HepG2 (cell line): ENCODE data around the gene FBXL4.

Experiments used
- FOSL1 ChIP-seq: sonication (generic); formaldehyde crosslinking; IDR thresholded peaks from 2 replicates; pipeline ENCODE4 v1.9.0; 2021; ENCODE audit warnings: missing genetic modification reagents, borderline replicate concordance
- JUNB ChIP-seq: sonication (generic); formaldehyde crosslinking; IDR thresholded peaks from 2 replicates; pipeline ENCODE4 v1.8.0; 2022; ENCODE audit warnings: missing genetic modification reagents, mild to moderate bottlenecking, borderline replicate concordance
- MEIS1 ChIP-seq: sonication (generic); formaldehyde crosslinking; IDR thresholded peaks from 2 replicates; pipeline ENCODE4 v1.9.0; 2021; ENCODE audit warnings: mild to moderate bottlenecking, missing genetic modification reagents, moderate library complexity, borderline replicate concordance
- NR0B2 ChIP-seq: sonication (generic); formaldehyde crosslinking; IDR thresholded peaks from 2 replicates; pipeline ENCODE4 v1.4.0; 2020; ENCODE audit warnings: mild to moderate bottlenecking, missing genetic modification reagents
- POLR2A ChIP-seq, 2 experiments: IDR thresholded peaks; 2 replicates each; pipeline ENCODE4 v1.6.1; 2011; ENCODE audit warnings: low read depth in 2 of 2, low read length in 2 of 2, mild to moderate bottlenecking in 1 of 2, moderate library complexity in 1 of 2; ENCODE audit not compliant: insufficient read depth in 1 of 2
- POLR2AphosphoS5 ChIP-seq: IDR thresholded peaks from 2 replicates; pipeline ENCODE4 v1.6.1; 2012; ENCODE audit warnings: low read depth, low read length
- RBM22 ChIP-seq: fragments of 200-400 bp; formaldehyde crosslinking; optimal IDR thresholded peaks from 2 replicates; pipeline ENCODE3; 2017; ENCODE audit warnings: mild to moderate bottlenecking, low read length, moderate library complexity
- TAF1 ChIP-seq: sonication (generic); formaldehyde crosslinking; IDR thresholded peaks from 2 replicates; pipeline ENCODE4 v1.4.0; 2020; ENCODE audit warnings: missing genetic modification reagents
- TCF7 ChIP-seq: sonication (generic); IDR thresholded peaks from 2 replicates; pipeline ENCODE4 v1.6.1; 2016; ENCODE audit warnings: antibody characterized with exemption, low read depth
- ZNF407 ChIP-seq: sonication (generic); formaldehyde crosslinking; IDR thresholded peaks from one replicate; pipeline ENCODE4 v1.5.1; 2020; ENCODE audit warnings: mild to moderate bottlenecking, missing genetic modification reagents; ENCODE audit errors: not compliant biosample characterization
- ZNF589 ChIP-seq: sonication (generic); formaldehyde crosslinking; conservative IDR thresholded peaks from 2 replicates; pipeline ENCODE4 v1.8.0; 2022; ENCODE audit warnings: mild to moderate bottlenecking, moderate library complexity, missing genetic modification reagents
- ZNF740 ChIP-seq: sonication (generic); formaldehyde crosslinking; IDR thresholded peaks from 2 replicates; pipeline ENCODE4 v1.4.0; 2020; ENCODE audit warnings: missing genetic modification reagents
- ZSCAN12 ChIP-seq: sonication (generic); formaldehyde crosslinking; IDR thresholded peaks from 2 replicates; pipeline ENCODE4 v1.9.0; 2021; ENCODE audit warnings: mild to moderate bottlenecking, missing genetic modification reagents
- TF ChIP-seq, protein P1 (sequence below): sonication (generic); formaldehyde crosslinking; IDR thresholded peaks from 2 replicates; pipeline ENCODE4 v1.5.0; 2020; ENCODE audit warnings: missing genetic modification reagents, mild to moderate bottlenecking, borderline replicate concordance

DNA sequence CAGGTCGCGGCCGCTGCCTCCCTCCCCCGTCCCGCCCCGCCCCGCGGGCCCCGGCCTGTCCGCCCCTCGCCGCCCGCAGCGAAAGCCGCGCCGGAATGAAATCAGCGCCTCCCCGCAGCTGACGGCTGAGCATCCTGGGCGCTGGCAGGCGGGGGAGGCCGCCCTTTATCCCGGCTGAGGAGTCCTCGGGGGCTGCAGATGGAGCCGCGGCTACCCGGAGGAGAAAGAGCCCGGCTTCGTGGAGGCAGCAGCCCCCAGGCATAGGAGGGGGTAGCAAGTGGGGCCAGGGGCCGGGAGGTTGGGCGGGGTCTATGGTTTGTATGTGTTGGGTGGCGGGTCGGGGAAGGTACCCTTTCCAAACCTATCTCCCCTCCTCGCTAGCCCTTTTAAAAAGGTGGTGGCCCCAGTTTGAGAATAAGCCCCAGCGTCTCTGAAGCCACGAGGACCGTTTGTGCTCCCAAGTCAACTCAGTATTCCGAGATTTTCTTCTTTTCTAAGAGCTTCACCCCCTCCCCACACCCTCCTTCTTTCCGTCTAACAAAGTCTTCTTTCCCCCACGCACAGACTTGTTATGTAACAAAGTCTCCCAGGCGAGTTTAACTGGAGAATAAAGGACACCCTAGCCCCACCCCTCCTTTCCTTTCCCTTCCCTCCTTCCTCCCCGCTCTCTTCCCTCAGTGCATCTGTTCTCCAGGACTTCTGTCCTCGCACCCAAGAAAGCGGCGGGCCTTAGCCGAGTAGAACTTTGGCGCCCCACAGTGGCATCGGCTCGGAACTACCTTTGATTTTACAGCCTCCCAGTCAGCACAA, 102.3 kb downstream of the FBXL4 start:
- TF ChIP-seq NR0B2 (CRISPR knock-in tag) = no peak
- TF ChIP-seq ZNF589 (CRISPR knock-in tag) = no peak
- no peak for TF ChIP-seq ZNF407 (CRISPR knock-in tag)
- no peak for TF ChIP-seq POLR2AphosphoS5
- no peak for TF ChIP-seq FOSL1 (CRISPR knock-in tag)
- no peak for TF ChIP-seq MEIS1
- TF ChIP-seq POLR2A (IDR thresholded peaks at IDR 0.05; ENCODE audit: insufficient read depth in 1 of 2, low read depth in 2 of 2, low read length in 2 of 2) = no peak
- no peak for TF ChIP-seq TAF1 (CRISPR knock-in tag)
- no peak for TF ChIP-seq ZSCAN12 (CRISPR knock-in tag)
- TF ChIP-seq ZNF740 = no peak
- no peak for TF ChIP-seq TCF7
- TF ChIP-seq JUNB (CRISPR knock-in tag) = no peak
- no peak for TF ChIP-seq RBM22
- TF ChIP-seq, protein P1, sequence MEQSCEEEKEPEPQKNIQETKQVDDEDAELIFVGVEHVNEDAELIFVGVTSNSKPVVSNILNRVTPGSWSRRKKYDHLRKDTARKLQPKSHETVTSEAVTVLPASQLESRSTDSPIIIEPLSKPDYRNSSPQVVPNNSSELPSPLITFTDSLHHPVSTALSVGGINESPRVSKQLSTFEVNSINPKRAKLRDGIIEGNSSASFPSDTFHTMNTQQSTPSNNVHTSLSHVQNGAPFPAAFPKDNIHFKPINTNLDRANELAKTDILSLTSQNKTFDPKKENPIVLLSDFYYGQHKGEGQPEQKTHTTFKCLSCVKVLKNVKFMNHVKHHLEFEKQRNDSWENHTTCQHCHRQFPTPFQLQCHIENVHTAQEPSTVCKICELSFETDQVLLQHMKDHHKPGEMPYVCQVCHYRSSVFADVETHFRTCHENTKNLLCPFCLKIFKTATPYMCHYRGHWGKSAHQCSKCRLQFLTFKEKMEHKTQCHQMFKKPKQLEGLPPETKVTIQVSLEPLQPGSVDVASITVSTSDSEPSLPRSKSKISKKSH (CRISPR knock-in tag) = no peak
